ENCODE measurements around the gene KAZN.

Gene KAZN

DNA sequence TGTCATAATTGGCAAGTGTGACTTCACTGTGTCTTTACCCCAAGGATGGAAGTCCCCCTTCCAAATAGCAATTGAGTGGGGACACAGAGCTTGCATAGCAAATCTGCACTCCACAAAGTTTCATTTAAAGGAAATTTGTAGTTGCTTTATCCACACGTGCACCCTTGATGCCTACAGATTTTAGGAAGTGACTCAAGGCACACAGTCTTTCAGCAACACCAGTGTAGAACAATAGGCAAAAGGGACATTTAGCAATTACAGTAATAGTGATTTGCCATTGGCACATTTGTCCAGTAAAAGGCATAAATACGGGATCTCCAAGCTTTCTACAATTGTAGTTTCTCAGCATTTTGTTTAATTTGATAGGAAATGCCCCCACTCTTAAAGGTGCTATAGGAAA lies 43.4 kb upstream of the KAZN start:
- TF ChIP-seq, protein P1, sequence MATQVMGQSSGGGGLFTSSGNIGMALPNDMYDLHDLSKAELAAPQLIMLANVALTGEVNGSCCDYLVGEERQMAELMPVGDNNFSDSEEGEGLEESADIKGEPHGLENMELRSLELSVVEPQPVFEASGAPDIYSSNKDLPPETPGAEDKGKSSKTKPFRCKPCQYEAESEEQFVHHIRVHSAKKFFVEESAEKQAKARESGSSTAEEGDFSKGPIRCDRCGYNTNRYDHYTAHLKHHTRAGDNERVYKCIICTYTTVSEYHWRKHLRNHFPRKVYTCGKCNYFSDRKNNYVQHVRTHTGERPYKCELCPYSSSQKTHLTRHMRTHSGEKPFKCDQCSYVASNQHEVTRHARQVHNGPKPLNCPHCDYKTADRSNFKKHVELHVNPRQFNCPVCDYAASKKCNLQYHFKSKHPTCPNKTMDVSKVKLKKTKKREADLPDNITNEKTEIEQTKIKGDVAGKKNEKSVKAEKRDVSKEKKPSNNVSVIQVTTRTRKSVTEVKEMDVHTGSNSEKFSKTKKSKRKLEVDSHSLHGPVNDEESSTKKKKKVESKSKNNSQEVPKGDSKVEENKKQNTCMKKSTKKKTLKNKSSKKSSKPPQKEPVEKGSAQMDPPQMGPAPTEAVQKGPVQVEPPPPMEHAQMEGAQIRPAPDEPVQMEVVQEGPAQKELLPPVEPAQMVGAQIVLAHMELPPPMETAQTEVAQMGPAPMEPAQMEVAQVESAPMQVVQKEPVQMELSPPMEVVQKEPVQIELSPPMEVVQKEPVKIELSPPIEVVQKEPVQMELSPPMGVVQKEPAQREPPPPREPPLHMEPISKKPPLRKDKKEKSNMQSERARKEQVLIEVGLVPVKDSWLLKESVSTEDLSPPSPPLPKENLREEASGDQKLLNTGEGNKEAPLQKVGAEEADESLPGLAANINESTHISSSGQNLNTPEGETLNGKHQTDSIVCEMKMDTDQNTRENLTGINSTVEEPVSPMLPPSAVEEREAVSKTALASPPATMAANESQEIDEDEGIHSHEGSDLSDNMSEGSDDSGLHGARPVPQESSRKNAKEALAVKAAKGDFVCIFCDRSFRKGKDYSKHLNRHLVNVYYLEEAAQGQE (IDR thresholded peaks at IDR 0.05; ENCODE audit: low read depth), result no peak
- no peak for TF ChIP-seq ZBTB7A (IDR thresholded peaks at IDR 0.05; ENCODE audit: low read depth)
- TF ChIP-seq, protein P2, sequence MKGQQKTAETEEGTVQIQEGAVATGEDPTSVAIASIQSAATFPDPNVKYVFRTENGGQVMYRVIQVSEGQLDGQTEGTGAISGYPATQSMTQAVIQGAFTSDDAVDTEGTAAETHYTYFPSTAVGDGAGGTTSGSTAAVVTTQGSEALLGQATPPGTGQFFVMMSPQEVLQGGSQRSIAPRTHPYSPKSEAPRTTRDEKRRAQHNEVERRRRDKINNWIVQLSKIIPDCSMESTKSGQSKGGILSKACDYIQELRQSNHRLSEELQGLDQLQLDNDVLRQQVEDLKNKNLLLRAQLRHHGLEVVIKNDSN (IDR thresholded peaks at IDR 0.05), result no peak
- TF ChIP-seq TCF12 (IDR thresholded peaks at IDR 0.05; ENCODE audit: low read depth), result no peak

DNA sequence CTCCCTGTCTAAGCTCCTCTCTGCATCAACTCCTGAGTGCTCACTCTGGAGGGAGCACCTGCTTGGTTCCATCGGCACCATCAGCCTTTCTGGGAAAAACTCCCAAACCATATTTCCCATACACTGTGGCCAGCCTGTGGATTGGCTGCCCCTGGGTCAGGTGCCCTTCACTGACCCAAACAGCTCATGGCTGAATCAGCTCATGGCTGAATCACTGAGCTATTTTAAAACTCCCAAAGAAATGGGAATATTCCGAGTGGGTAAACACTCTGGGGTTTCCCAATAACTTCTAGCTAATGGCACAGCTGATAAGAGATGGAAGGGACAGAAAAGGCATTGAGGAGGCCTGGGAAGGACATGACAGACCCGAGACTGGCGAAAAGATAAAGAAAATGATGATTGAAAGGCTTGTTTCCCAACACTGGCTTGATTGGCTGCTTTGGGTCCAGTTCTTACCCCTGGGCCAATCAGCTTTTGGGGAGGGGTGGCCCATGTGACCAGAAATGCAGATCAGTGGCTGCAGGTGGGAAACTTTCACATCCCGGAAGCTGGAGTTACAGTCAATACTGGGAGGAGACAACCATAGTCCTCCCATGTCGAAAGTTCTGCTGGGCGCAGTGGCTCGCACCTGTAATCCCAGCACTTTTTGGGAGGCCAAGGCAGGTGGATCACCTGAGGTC lies 37.3 kb upstream of the KAZN start:
- no peak for TF ChIP-seq ZBTB7A (IDR thresholded peaks at IDR 0.05; ENCODE audit: low read depth)
- TF ChIP-seq, protein P3, sequence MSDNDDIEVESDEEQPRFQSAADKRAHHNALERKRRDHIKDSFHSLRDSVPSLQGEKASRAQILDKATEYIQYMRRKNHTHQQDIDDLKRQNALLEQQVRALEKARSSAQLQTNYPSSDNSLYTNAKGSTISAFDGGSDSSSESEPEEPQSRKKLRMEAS (IDR thresholded peaks at IDR 0.05), result no peak
- TF ChIP-seq TCF12 (IDR thresholded peaks at IDR 0.05; ENCODE audit: low read depth), result no peak
- TF ChIP-seq, protein P1 (IDR thresholded peaks at IDR 0.05; ENCODE audit: low read depth), result no peak

DNA sequence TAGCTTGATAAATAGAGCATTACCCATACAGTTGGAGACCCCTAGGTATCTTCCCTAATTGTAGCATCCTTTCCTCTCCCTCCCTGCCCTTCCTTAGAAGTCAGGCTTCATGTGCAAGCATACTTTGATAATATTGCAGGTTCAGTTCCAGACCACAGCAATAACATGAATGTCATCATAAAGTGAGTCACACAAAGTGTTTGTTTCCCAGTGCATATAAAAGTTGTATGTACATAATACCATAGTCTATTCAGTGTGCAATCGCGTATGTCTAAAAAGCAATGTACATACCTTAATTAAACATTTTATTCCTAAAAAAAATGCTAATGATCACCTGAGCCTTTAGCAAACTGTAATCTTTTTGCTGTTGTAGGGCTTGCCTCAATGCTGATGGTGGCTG lies 33.4 kb upstream of the KAZN start:
- TF ChIP-seq RAD21 (IDR thresholded peaks at IDR 0.05; ENCODE audit: low read depth) (no peak), TCF12 (IDR thresholded peaks at IDR 0.05; ENCODE audit: low read depth) (no peak), CREB1 (IDR thresholded peaks at IDR 0.05; ENCODE audit: low read depth) (no peak), NFIC (IDR thresholded peaks at IDR 0.05) (no peak), FOXM1 (IDR thresholded peaks at IDR 0.05; ENCODE audit: borderline replicate concordance, low read depth) (no peak), ZBTB7A (IDR thresholded peaks at IDR 0.05; ENCODE audit: low read depth) (no peak), YY1 (IDR thresholded peaks at IDR 0.05; ENCODE audit: low read depth) (no peak), EP300 (IDR thresholded peaks at IDR 0.05; ENCODE audit: borderline replicate concordance) (no peak), TEAD4 (IDR thresholded peaks at IDR 0.05) (no peak), EGR1 (IDR thresholded peaks at IDR 0.05) (no peak), TAF1 (IDR thresholded peaks at IDR 0.05; ENCODE audit: low read depth) (no peak), CEBPB (IDR thresholded peaks at IDR 0.05) (no peak)
- TF ChIP-seq, protein P1 (IDR thresholded peaks at IDR 0.05; ENCODE audit: low read depth), result no peak
- TF ChIP-seq, protein P3 (IDR thresholded peaks at IDR 0.05), result no peak
- TF ChIP-seq, protein P2 (IDR thresholded peaks at IDR 0.05), result no peak

DNA sequence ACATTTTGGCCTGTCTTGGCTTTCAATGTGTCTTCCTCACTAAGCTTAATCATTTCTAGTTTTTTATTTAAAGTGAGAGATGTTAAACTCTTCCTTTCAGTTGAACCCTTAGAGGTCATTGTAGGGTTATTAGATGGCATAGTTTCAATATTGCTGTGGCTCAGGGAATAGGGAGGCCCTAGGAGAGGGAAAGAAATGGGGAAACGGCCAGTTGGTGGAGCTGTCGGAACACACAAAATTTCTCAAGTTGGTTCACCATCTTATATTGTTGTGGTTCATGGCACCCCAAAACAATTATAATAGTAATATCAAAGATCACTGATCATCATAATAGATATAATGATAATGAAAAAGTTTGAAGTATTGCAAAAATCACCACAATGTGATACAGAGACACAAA lies 31.4 kb upstream of the KAZN start:
- TF ChIP-seq, protein P3 (IDR thresholded peaks at IDR 0.05), result no peak
- TF ChIP-seq EGR1 (IDR thresholded peaks at IDR 0.05) (no peak), RAD21 (IDR thresholded peaks at IDR 0.05; ENCODE audit: low read depth) (peak; percentile 51; the same call in 1 of the 2 replicates)

DNA sequence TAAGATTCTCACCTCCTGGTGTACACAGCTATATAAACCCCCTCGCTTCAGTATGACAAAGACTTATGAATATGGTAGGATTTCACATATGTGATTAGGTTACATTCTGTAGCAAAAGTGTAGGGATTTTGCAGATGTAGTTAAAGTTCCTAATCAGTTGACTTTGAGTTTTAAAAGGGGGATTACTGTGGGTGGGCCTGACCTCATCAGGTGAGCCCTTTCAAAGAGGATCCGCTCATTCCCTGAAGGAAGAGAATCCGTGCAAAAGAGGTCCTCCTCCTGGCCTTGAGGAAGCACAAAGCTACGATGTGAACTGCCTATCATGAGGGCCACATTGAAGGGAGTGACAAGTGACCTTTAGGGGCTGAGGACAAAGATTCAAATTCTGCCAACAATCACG lies 30.6 kb upstream of the KAZN start:
- TF ChIP-seq, protein P1 (IDR thresholded peaks at IDR 0.05; ENCODE audit: low read depth), result no peak
- no peak for TF ChIP-seq RAD21 (IDR thresholded peaks at IDR 0.05; ENCODE audit: low read depth)
- no peak for TF ChIP-seq TAF1 (IDR thresholded peaks at IDR 0.05; ENCODE audit: low read depth)
- no peak for TF ChIP-seq YY1 (IDR thresholded peaks at IDR 0.05; ENCODE audit: low read depth)
- no peak for TF ChIP-seq EGR1 (IDR thresholded peaks at IDR 0.05)
